ENCODE results near the gene MBNL1.

MBNL1 gene

DNA sequence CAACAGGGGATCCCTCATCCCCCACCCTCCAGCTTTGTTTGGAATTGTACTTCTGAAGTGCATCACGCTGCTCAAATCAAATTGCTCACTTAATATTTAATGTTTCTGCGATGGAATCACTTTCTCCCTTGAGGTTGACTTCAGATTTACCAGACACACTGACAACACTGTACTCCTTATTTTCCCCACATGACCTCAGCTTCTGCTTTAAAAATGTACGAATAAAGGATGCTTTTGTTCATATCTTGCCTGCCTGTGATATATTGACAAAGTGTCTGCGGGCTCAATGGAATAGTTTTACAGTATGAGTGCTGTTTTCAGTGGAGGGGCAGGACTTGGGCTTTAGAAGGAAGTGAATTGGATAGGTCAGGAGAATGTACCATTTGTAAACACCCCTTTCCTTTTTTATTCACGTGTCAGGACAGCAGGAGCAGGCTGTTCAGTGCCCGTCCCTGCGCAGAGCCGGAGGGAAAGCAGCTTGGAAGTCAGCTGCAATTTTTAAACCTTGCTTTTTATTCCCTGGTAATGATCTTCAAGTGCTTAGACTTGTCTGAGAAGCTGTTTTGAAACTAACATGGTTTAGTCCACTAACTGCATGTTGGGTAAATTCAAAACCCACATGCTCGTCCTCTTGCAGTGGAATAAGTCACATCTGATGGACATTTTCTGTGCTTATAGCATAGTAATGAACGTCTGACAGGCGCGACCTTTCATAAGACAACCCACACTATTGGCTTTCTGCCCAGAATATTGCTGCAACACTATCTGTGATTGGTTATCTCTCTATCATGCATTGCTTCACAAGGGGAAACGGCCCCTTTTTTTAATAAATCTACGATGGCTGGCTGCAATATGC is 29.9 kb downstream of the MBNL1 start:
- DNase-seq, result peak in 12 of 14 donors; percentile 39 to 92 (median 60)

GRCh38 chr3:152299249-152299976 is 30.7 kb downstream of the MBNL1 start:
- peak in 2 of 14 donors; percentile 17 to 47 for DNase-seq

GRCh38 chr3:152300029-152300731 is 31.5 kb downstream of the MBNL1 start:
- peak in 1 of 14 donors; percentile 18 for DNase-seq

GRCh38 chr3:152301745-152302181 is 33.0 kb downstream of the MBNL1 start:
- DNase-seq, result peak in 1 of 14 donors; percentile 44

GRCh38 chr3:152302521-152303021 is 33.8 kb downstream of the MBNL1 start:
- peak in 2 of 14 donors; percentile 15 to 55 for DNase-seq

DNA sequence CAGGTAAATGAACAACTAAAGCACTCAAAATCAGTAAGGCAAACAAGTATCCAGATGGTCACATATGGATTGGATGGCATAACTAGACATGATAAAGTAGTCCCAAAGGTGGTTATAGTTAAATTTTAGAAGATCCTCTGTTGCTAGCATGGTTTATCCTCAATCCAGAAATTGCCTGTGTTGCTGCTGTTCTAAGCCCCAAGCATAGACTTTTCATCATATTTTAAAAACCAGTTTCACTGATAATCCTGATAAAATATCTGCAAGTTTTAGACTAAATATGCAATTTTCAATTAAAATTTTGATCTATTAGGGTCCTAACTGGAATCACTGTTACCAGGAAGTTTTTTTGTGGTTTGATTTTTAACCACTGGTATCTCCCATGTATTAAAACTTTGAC is 35.4 kb downstream of the MBNL1 start:
- no peak for DNase-seq

DNA sequence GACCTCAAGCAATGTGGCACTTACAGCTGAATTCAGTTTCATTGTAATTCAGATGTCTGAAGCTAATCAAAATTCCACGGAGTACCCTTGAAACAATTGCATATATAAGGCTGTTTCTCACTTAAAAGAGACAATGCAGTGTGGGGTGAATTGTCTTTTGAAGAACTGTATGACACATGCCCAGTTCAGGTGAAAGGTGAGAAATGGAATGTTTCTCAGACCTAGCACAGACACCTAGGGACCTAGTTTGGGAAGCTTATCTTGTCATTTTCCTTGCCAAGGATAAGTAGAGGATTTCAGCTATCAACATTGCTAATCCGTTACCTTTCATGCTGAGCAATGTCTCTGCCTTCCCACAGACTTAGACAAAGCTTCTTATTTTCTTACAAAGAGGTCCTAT is 36.3 kb downstream of the MBNL1 start:
- DNase-seq, result peak in 1 of 14 donors; percentile 9

DNA sequence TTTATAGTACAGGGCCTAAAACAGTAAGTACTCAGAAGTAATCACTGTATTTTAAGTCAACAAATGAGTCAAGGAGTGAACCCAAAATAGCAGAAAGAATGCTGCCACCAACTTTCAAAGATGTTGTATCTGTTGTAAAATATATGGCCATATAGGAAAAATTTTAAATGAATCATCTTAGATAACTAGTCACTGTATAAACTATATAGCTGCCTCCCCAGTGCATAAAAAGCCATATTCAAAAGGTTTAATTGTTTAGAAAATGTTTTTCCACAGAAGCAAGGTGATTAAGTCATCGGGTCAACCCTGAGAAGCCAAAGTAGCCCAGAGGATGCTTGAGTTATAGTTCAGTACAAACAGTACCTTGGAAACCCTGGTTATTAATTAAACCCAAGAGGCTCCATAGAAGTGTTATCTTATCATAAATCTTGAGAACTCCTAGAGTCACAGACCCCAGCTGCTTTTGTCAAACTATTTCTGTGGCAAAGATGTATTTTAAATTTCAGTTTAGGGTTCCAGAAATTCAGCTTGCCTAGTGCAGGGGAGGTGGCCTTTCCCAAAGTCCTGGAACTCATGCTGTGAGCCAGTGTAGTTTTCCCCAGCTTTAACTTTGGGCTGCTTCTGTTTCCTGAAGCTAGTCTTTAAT is 39.2 kb downstream of the MBNL1 start:
- no peak for DNase-seq

DNA sequence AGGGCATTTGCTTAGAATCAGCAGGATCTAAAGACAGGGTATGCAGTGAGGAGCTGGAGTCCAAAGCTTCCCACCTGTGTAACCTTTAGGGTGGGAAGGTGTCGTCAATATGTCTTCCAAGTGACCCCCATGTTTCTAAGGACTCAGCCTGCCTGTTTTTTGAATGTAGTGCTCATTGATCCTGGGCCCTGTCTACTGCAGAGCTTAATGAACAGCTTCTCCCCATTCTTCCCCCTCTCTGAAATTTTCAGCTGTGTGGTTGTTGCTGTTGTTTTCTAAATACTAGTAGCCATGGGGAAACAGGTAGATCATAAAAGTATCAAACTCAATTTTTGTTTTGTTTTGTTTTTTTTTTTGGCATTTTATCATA is 39.7 kb downstream of the MBNL1 start:
- no peak for DNase-seq

GRCh38 chr3:152309031-152309430 is 40.3 kb downstream of the MBNL1 start:
- DNase-seq, result no peak

GRCh38 chr3:152309535-152310307 is 41.0 kb downstream of the MBNL1 start:
- no peak for DNase-seq

DNA sequence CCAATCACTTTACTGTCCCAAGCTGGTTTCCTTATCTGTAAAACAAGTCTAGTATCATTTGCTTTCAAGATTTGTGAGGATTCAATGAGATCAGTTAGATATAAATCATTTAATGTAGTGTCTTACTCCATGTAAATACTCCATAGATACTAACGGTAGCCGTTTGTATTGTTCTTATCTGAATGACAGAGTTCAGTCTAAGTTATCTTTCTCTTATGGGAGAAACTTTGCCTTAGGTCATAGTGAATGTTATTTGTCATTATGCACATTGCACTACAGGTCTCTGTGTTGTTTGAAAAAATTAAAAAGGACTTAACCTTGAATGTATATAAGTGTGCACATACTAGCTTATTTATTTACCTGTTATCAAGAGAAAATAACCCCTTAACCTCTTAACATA is 44.7 kb downstream of the MBNL1 start:
- no peak for DNase-seq

DNA sequence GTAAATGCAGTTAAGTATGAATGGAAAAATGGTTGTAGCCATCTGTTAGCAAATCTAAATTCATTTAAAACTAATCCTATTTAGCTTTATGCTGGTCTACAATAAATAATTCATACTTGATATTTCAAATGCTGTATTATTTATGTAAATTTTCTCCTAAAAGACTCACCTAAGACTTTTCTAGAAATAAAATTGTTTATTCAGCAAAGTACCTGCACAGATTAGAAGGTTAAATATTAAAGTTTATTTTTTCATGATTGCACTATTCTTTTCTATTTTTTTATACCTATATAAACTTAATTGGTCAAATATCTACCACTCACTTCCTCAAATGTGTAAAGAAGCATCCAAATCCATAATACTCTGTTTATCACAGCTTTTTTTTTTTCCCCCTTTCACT is 45.2 kb downstream of the MBNL1 start:
- DNase-seq, result no peak

- no peak for DNase-seq
These were observed 46.1 kb downstream of the MBNL1 start for GRCh38 chr3:152314677-152315353.

DNA sequence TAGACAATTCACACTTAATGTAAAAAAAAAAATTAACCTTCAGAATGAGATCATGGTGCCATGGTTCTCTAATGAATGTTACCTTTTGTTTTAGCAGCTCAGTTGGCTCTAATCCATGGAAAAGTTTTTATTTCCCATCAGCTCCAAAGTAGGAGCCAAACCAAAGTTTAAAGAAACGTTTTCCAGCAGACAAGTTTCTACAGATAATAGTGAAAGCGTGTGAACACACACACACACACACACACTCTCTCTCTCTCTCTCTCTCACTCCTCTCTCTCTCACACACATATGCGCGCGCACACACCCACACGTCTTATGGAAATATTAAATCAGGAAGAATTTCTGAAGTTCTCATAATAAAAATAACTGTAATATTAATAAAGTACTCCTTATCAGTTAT is 46.9 kb downstream of the MBNL1 start:
- DNase-seq, result no peak

DNA sequence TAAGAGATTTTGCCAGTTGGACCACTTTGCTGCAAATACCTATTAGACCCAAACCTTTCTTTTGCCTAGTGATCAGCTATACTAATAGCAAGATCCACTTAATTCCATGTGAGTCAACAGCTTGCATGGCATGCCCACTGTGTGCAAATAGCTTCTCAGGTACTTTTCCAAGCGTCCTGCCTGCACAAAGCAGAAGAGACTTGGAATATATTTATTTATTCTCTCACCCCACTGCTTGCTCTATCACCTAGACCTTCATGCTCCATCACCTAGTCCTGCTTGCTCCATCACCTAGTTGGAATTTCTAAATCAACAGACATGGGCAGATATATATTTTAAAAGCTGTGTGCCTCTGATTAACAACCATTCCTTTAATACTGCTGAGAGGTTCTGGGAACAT is 47.6 kb downstream of the MBNL1 start:
- DNase-seq, result no peak

GRCh38 chr3:152317184-152317583 is 48.5 kb downstream of the MBNL1 start:
- DNase-seq, result no peak

DNA sequence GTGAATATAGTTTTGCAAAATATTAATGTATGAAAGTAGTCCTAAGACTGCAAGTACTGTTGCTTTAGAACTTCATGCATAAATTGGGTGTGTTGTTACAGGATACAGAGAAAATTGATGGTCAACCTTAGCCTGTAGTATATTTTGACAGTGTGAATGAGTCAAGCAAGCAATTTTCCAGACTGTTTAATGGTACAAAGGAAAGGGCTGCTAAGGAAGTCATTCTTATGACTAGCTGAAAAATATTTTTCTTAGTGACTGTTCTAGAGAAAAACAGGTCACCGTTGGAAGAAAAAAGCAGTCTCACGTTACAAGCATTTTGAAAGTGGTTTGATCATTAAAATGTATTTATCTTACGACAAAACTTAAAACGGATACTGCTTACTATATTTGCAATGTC is 49.2 kb downstream of the MBNL1 start:
- DNase-seq, result no peak

DNA sequence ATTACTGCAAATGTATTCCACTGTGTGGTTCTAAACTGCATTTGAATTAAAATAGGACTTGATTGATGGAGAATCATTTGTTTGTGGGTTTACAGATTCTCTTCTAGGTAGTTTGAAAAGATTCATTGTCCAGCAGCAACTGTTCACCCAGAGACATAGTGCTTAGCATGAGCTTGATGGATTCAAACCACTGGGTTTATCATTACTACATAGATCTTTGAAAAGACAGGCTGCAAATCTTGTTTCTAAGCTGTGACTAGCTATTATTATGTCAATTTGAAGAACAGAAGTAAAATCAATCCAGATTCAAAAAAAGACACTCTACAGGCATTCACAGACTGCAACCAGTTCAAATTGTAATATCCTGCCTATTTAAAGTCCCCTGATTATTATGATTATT is 49.8 kb downstream of the MBNL1 start:
- peak in 1 of 14 donors; percentile 39 for DNase-seq

GRCh38 chr3:152319256-152319655 is 50.5 kb downstream of the MBNL1 start:
- DNase-seq, result no peak
